Measurements from ENCODE around the gene AKAP11.

AKAP11 gene

GRCh38 chr13:42283574-42283973 lies 11.6 kb downstream of the AKAP11 start:
- Histone ChIP-seq H3K4me1 (ENCODE audit: control insufficient read depth in 2 of 2, insufficient read depth in 2 of 2, low read length in 2 of 2) (peaks cover 5 to 8% of the 10 kb centered on the region in 2 donors), H3K4me3 (ENCODE audit: low read length in 2 of 2) (no peak overlapping the region), H3K9me3 (ENCODE audit: control insufficient read depth in 2 of 2, low read length in 2 of 2) (no peaks in the 10 kb centered on the region), H3K27ac (ENCODE audit: low read depth in 2 of 2, low read length in 2 of 2) (peak overlapping the region; percentile 12 to 43), H3K27me3 (ENCODE audit: control insufficient read depth in 2 of 2, insufficient read depth in 2 of 2, low read length in 2 of 2) (no peaks in the 10 kb centered on the region), H3K9ac (ENCODE audit: low read depth in 1 of 2, low read length in 2 of 2) (no peak overlapping the region), H3K36me3 (ENCODE audit: control insufficient read depth in 2 of 2, insufficient read depth in 2 of 2, low read length in 2 of 2) (peaks cover 0 to 12% of the 10 kb centered on the region in 2 donors)

DNA sequence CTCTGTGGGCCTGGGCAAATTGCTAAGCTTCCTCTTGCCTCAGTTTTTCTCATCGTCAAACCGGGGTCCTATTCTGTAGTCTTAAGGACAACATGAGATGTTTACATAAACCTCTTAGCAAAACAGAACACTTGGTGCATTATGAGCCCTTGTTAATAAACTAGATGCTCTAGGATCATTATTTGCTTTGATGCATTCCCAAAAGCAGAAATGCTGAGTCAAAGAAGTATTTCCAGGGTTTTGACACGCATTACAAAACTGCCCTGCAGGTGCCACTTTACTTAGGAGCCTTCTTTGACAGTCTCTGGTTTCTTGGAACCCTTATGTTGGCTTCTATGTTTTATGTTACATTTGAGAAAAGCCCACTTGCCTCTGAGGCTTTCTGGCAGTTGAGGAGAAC lies 12.1 kb downstream of the AKAP11 start:
- Histone ChIP-seq H3K27me3 (ENCODE audit: control insufficient read depth in 2 of 2, insufficient read depth in 2 of 2, low read length in 2 of 2) (no peaks in the 10 kb centered on the region), H3K4me1 (ENCODE audit: control insufficient read depth in 2 of 2, insufficient read depth in 2 of 2, low read length in 2 of 2) (peaks cover 5 to 8% of the 10 kb centered on the region in 2 donors), H3K4me3 (ENCODE audit: low read length in 2 of 2) (peak overlapping the region in 1 of 2 donors; percentile 14), H3K9ac (ENCODE audit: low read depth in 1 of 2, low read length in 2 of 2) (no peak overlapping the region), H3K36me3 (ENCODE audit: control insufficient read depth in 2 of 2, insufficient read depth in 2 of 2, low read length in 2 of 2) (peaks cover 4 to 12% of the 10 kb centered on the region in 2 donors), H3K9me3 (ENCODE audit: control insufficient read depth in 2 of 2, low read length in 2 of 2) (no peaks in the 10 kb centered on the region), H3K27ac (ENCODE audit: low read depth in 2 of 2, low read length in 2 of 2) (peak overlapping the region; percentile 12 to 43)

- no peak overlapping the region for H3K4me3 ChIP-seq (ENCODE audit: low read length in 2 of 2)
- H3K27me3 ChIP-seq (ENCODE audit: control insufficient read depth in 2 of 2, insufficient read depth in 2 of 2, low read length in 2 of 2), result no peaks in the 10 kb centered on the region
- no peak overlapping the region for H3K27ac ChIP-seq (ENCODE audit: low read depth in 2 of 2, low read length in 2 of 2)
- no peaks in the 10 kb centered on the region for H3K9me3 ChIP-seq (ENCODE audit: control insufficient read depth in 2 of 2, low read length in 2 of 2)
- H3K4me1 ChIP-seq (ENCODE audit: control insufficient read depth in 2 of 2, insufficient read depth in 2 of 2, low read length in 2 of 2), result no peaks in the 10 kb centered on the region
- H3K9ac ChIP-seq (ENCODE audit: low read depth in 1 of 2, low read length in 2 of 2), result no peak overlapping the region
- peaks cover 44 to 56% of the 10 kb centered on the region in 2 donors for H3K36me3 ChIP-seq (ENCODE audit: control insufficient read depth in 2 of 2, insufficient read depth in 2 of 2, low read length in 2 of 2)
Observed at GRCh38 chr13:42298392-42298791, 26.4 kb downstream of the AKAP11 start.

DNA sequence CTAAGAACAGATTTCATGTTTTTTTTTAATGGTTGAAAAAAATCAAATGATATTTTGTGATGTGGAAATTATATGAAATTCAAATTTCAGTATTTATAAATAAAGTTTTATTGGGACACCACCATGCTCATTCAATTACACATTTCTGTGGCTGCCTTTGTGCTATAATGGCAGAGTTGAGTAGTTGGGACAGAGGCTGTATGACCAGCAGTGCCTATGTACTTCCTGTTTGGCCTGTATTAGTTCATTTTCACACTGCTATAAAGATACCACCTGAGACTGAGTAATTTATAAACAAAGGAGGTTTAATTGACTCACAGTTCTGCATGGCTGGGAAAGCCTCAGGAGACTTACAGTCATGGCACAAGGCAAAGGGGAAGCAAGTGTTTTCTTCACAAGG lies 33.6 kb downstream of the AKAP11 start:
- Histone ChIP-seq H3K27ac (ENCODE audit: low read depth in 2 of 2, low read length in 2 of 2) (no peak overlapping the region), H3K27me3 (ENCODE audit: control insufficient read depth in 2 of 2, insufficient read depth in 2 of 2, low read length in 2 of 2) (no peaks in the 10 kb centered on the region), H3K4me3 (ENCODE audit: low read length in 2 of 2) (no peak overlapping the region), H3K9me3 (ENCODE audit: control insufficient read depth in 2 of 2, low read length in 2 of 2) (no peaks in the 10 kb centered on the region), H3K4me1 (ENCODE audit: control insufficient read depth in 2 of 2, insufficient read depth in 2 of 2, low read length in 2 of 2) (no peaks in the 10 kb centered on the region), H3K36me3 (ENCODE audit: control insufficient read depth in 2 of 2, insufficient read depth in 2 of 2, low read length in 2 of 2) (peaks cover 33 to 49% of the 10 kb centered on the region in 2 donors), H3K9ac (ENCODE audit: low read depth in 1 of 2, low read length in 2 of 2) (no peak overlapping the region)

GRCh38 chr13:42307461-42307860 lies 35.5 kb downstream of the AKAP11 start:
- Histone ChIP-seq H3K4me3 (ENCODE audit: low read length in 2 of 2) (no peak overlapping the region), H3K9ac (ENCODE audit: low read depth in 1 of 2, low read length in 2 of 2) (no peak overlapping the region), H3K9me3 (ENCODE audit: control insufficient read depth in 2 of 2, low read length in 2 of 2) (no peaks in the 10 kb centered on the region), H3K4me1 (ENCODE audit: control insufficient read depth in 2 of 2, insufficient read depth in 2 of 2, low read length in 2 of 2) (no peaks in the 10 kb centered on the region), H3K27me3 (ENCODE audit: control insufficient read depth in 2 of 2, insufficient read depth in 2 of 2, low read length in 2 of 2) (no peaks in the 10 kb centered on the region), H3K27ac (ENCODE audit: low read depth in 2 of 2, low read length in 2 of 2) (no peak overlapping the region), H3K36me3 (ENCODE audit: control insufficient read depth in 2 of 2, insufficient read depth in 2 of 2, low read length in 2 of 2) (peaks cover 20 to 38% of the 10 kb centered on the region in 2 donors)

DNA sequence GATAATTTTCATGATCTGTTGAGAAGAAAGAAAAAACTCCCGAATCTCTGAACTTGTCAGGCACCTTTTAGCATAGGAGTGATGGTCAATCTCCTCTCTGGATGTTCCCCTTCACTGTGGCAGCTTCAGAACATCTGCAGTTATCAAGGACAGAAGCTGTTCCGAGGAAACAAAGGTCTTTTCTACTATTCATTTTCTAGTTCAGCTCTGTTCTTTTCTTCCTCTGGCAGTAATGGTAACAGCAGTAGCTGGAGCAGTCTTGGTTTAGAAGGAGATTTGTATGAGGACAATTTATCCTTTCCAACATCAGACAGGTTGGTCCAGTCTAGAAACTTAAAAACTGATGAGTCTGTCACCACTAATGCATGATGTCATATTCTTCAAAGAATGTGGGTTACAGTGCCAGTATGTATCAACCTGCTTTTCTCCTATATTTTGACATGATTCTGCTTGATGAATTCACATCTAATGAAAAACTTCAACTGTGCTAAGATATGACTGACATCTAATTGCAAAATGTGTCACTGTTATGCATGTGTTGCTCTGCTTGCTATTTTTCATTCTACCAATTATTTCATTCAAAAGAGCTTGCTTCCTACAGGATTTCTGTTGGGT lies 41.0 kb downstream of the AKAP11 start:
- H3K36me3 ChIP-seq (ENCODE audit: control insufficient read depth in 2 of 2, insufficient read depth in 2 of 2, low read length in 2 of 2), result peaks cover 12 to 27% of the 10 kb centered on the region in 2 donors
- H3K4me1 ChIP-seq (ENCODE audit: control insufficient read depth in 2 of 2, insufficient read depth in 2 of 2, low read length in 2 of 2), result no peaks in the 10 kb centered on the region
- H3K9me3 ChIP-seq (ENCODE audit: control insufficient read depth in 2 of 2, low read length in 2 of 2), result no peaks in the 10 kb centered on the region
- H3K4me3 ChIP-seq (ENCODE audit: low read length in 2 of 2), result no peak overlapping the region
- no peaks in the 10 kb centered on the region for H3K27me3 ChIP-seq (ENCODE audit: control insufficient read depth in 2 of 2, insufficient read depth in 2 of 2, low read length in 2 of 2)
- H3K9ac ChIP-seq (ENCODE audit: low read depth in 1 of 2, low read length in 2 of 2), result no peak overlapping the region
- H3K27ac ChIP-seq (ENCODE audit: low read depth in 2 of 2, low read length in 2 of 2), result no peak overlapping the region

DNA sequence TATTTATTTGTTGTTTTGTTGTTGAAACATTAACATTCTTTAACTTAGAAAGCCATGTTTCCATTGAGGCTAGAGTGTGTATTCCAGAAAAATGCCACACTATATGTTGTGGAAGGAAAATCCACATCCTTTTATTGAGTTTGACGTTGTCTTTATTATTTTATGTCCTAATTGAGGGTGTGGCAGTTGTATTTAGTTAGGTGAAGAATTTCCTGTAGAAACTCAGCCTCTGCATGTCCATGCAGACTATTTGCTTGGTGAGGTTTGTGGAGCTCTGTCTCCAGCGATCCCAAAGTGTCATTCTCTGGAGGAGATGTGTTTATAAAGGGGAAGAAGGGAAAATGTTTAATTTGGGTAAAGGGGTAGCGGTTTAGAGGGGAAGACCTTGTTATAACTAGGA lies 46.6 kb downstream of the AKAP11 start:
- Histone ChIP-seq H3K27ac (ENCODE audit: low read depth in 2 of 2, low read length in 2 of 2) (no peak overlapping the region), H3K27me3 (ENCODE audit: control insufficient read depth in 2 of 2, insufficient read depth in 2 of 2, low read length in 2 of 2) (no peaks in the 10 kb centered on the region), H3K9ac (ENCODE audit: low read depth in 1 of 2, low read length in 2 of 2) (no peak overlapping the region), H3K36me3 (ENCODE audit: control insufficient read depth in 2 of 2, insufficient read depth in 2 of 2, low read length in 2 of 2) (peaks cover 0 to 5% of the 10 kb centered on the region in 2 donors), H3K4me1 (ENCODE audit: control insufficient read depth in 2 of 2, insufficient read depth in 2 of 2, low read length in 2 of 2) (peaks cover 5 to 6% of the 10 kb centered on the region in 2 donors), H3K4me3 (ENCODE audit: low read length in 2 of 2) (no peak overlapping the region), H3K9me3 (ENCODE audit: control insufficient read depth in 2 of 2, low read length in 2 of 2) (no peaks in the 10 kb centered on the region)

DNA sequence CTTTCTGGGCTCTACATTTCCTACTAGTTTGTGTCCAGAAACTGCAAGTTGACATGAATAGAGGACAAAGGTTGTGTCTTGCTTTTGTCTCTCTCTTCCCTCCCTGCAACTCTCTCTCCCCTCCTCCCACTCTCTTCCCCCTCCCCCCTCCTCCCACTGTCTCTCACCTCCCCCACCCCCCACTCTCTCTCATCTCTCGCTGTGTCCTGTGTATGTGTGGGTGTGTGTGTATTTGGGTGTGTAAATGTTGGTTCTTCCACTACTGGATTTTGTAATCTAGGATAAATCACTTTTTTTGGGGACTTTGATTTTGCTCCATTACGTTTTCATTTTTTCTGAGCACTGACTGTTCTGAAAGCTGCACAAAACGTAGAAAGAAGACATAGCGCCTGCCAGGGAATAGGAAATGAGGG lies 48.4 kb downstream of the AKAP11 start:
- H3K27me3 ChIP-seq (ENCODE audit: control insufficient read depth in 2 of 2, insufficient read depth in 2 of 2, low read length in 2 of 2), result no peaks in the 10 kb centered on the region
- H3K9ac ChIP-seq (ENCODE audit: low read depth in 1 of 2, low read length in 2 of 2), result no peak overlapping the region

DNA sequence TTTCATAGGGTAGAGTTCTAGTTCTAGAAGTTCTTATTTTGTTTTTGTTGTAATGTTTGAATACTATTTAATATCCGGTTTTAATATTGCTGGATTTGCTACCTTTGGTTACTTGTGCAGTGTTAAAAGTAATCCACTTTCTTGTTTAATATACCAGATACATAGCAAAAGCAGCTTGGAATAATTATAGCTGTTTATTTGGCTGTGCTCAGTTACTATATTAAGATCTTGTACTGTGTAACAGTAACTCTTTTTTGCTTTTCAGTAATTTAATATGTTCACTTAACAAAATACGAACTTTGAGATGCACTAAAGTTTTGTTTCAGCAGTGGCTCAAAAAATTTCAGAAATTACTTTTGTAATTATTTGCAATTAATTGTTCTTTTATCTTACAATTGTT lies 50.9 kb downstream of the AKAP11 start:
- Histone ChIP-seq H3K9me3 (ENCODE audit: control insufficient read depth in 2 of 2, low read length in 2 of 2) (no peaks in the 10 kb centered on the region), H3K9ac (ENCODE audit: low read depth in 1 of 2, low read length in 2 of 2) (no peak overlapping the region), H3K4me1 (ENCODE audit: control insufficient read depth in 2 of 2, insufficient read depth in 2 of 2, low read length in 2 of 2) (peaks cover 5 to 6% of the 10 kb centered on the region in 2 donors), H3K4me3 (ENCODE audit: low read length in 2 of 2) (no peak overlapping the region), H3K36me3 (ENCODE audit: control insufficient read depth in 2 of 2, insufficient read depth in 2 of 2, low read length in 2 of 2) (peaks cover 0 to 3% of the 10 kb centered on the region in 2 donors), H3K27me3 (ENCODE audit: control insufficient read depth in 2 of 2, insufficient read depth in 2 of 2, low read length in 2 of 2) (no peaks in the 10 kb centered on the region), H3K27ac (ENCODE audit: low read depth in 2 of 2, low read length in 2 of 2) (no peak overlapping the region)

More for the DNA sequence above, 48.4 kb downstream of the AKAP11 start:
- Histone ChIP-seq H3K4me1 (ENCODE audit: control insufficient read depth in 2 of 2, insufficient read depth in 2 of 2, low read length in 2 of 2) (peaks cover 5 to 6% of the 10 kb centered on the region in 2 donors), H3K4me3 (ENCODE audit: low read length in 2 of 2) (no peak overlapping the region), H3K27ac (ENCODE audit: low read depth in 2 of 2, low read length in 2 of 2) (no peak overlapping the region), H3K36me3 (ENCODE audit: control insufficient read depth in 2 of 2, insufficient read depth in 2 of 2, low read length in 2 of 2) (peaks cover 0 to 5% of the 10 kb centered on the region in 2 donors), H3K9me3 (ENCODE audit: control insufficient read depth in 2 of 2, low read length in 2 of 2) (no peaks in the 10 kb centered on the region)

GRCh38 chr13:42324704-42325103 lies 52.8 kb downstream of the AKAP11 start:
- H3K4me1 ChIP-seq (ENCODE audit: control insufficient read depth in 2 of 2, insufficient read depth in 2 of 2, low read length in 2 of 2), result peaks cover 0 to 3% of the 10 kb centered on the region in 2 donors

More at GRCh38 chr13:42324704-42325103, 52.8 kb downstream of the AKAP11 start:
- no peak overlapping the region for H3K9ac ChIP-seq (ENCODE audit: low read depth in 1 of 2, low read length in 2 of 2)
- no peak overlapping the region for H3K4me3 ChIP-seq (ENCODE audit: low read length in 2 of 2)
- H3K27ac ChIP-seq (ENCODE audit: low read depth in 2 of 2, low read length in 2 of 2), result no peak overlapping the region
- no peaks in the 10 kb centered on the region for H3K9me3 ChIP-seq (ENCODE audit: control insufficient read depth in 2 of 2, low read length in 2 of 2)
- H3K36me3 ChIP-seq (ENCODE audit: control insufficient read depth in 2 of 2, insufficient read depth in 2 of 2, low read length in 2 of 2), result peaks cover 0 to 3% of the 10 kb centered on the region in 2 donors
- H3K27me3 ChIP-seq (ENCODE audit: control insufficient read depth in 2 of 2, insufficient read depth in 2 of 2, low read length in 2 of 2), result no peaks in the 10 kb centered on the region
